Lower leg skin (tissue), 3 donors: Measurements from ENCODE around the gene SRSF11.

ENCODE experiments used
- CTCF ChIP-seq, 3 donors: fragments of 450-650 bp; IDR thresholded peaks; one replicate each; pipeline ENCODE4 v1.5.1; 2016; ENCODE audit warnings: antibody characterized with exemption in 3 of 3, mild to moderate bottlenecking in 3 of 3, moderate library complexity in 2 of 3
- POLR2A ChIP-seq, 2 donors: fragments of 450-650 bp; IDR thresholded peaks; one replicate each; pipeline ENCODE4 v1.6.1; 2016 to 2017; ENCODE audit warnings: antibody characterized with exemption in 2 of 2, mild to moderate bottlenecking in 1 of 2, moderate library complexity in 1 of 2

GRCh38 chr1:70239940-70240339 lies 18.8 kb downstream of the SRSF11 start:
- TF ChIP-seq POLR2A (IDR thresholded peaks at IDR 0.05) (no peak), CTCF (IDR thresholded peaks at IDR 0.05) (no peak)
